Measurements from ENCODE around the gene ZNRD2.
"Not testable (repeated sequence)": the region's sequence is repeated elsewhere in the genome, so short reads cannot be mapped to it uniquely, and the experiment has no call there.

- TF ChIP-seq, protein P1, sequence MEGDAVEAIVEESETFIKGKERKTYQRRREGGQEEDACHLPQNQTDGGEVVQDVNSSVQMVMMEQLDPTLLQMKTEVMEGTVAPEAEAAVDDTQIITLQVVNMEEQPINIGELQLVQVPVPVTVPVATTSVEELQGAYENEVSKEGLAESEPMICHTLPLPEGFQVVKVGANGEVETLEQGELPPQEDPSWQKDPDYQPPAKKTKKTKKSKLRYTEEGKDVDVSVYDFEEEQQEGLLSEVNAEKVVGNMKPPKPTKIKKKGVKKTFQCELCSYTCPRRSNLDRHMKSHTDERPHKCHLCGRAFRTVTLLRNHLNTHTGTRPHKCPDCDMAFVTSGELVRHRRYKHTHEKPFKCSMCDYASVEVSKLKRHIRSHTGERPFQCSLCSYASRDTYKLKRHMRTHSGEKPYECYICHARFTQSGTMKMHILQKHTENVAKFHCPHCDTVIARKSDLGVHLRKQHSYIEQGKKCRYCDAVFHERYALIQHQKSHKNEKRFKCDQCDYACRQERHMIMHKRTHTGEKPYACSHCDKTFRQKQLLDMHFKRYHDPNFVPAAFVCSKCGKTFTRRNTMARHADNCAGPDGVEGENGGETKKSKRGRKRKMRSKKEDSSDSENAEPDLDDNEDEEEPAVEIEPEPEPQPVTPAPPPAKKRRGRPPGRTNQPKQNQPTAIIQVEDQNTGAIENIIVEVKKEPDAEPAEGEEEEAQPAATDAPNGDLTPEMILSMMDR (IDR thresholded peaks at IDR 0.05; ENCODE audit: poor library complexity) = not testable (repeated sequence)
- not testable (repeated sequence) for TF ChIP-seq EZH2 (IDR thresholded peaks at IDR 0.05; ENCODE audit: borderline replicate concordance); EZH2phosphoT487 (IDR thresholded peaks at IDR 0.05; ENCODE audit: low read depth, severe bottlenecking, unreplicated experiment)
Measured at GRCh38 chr11:65521777-65522521, 48.3 kb upstream of the ZNRD2 start.
